Endothelial cell of umbilical vein (primary cell): ENCODE results near the gene CLEC5A. TPM values are rescaled to one million over a fixed set of nuclear protein-coding genes. Genes with fewer than 3 reads are reported as not detected.

ENCODE experiments used
- Bru-seq: library from RNA; stranded (reverse); fragments of 400-500 nt; gene quantifications from one replicate; lab custom pipeline; 2021; lab: Mats Ljungman, UMichigan
- BruChase-seq, 2 experiments: library from RNA; stranded (reverse); fragments of 400-500 nt; gene quantifications; one replicate each; lab custom pipeline; 2021; lab: Mats Ljungman, UMichigan
- BruUV-seq: library from RNA; stranded (reverse); fragments of 400-500 nt; replicated peaks from 2 replicates; lab custom pipeline; 2021; lab: Mats Ljungman, UMichigan
- CTCF ChIA-PET: fragments of 300-600, 350-600 bp; sonication (Branson Sonifier 250); formaldehyde crosslinking; loops from one replicate; lab custom pipeline; 2021; ENCODE audit warnings: antibody characterized with exemption, inconsistent platforms; lab: Charles Lee
- POLR2A ChIA-PET: fragments of 300-600, 350-600 bp; sonication (Branson Sonifier 250); formaldehyde crosslinking; loops from one replicate; lab custom pipeline; 2021; ENCODE audit warnings: antibody characterized with exemption, inconsistent platforms; lab: Charles Lee
- DNase-seq: peaks from one replicate; pipeline ENCODE4 v3.0.0-alpha.2; 2011; ENCODE audit warnings: low read depth, low spot score
- FAIRE-seq: peaks from 2 replicates; lab custom pipeline; 2011; peaks lifted over from hg19 to GRCh38; lab: Jason Lieb, UNC
- H2AFZ ChIP-seq: 2 replicates; pipeline ENCODE4 v1.6.0; 2012; ENCODE audit warnings: low read depth, low read length, control low read depth, inconsistent platforms
- H3K27ac ChIP-seq: 2 replicates; pipeline ENCODE4 v1.5.1; 2011; ENCODE audit warnings: low read depth, mild to moderate bottlenecking, control low read depth, low read length, moderate library complexity; ENCODE audit not compliant: insufficient read depth
- H3K27me3 ChIP-seq, 2 experiments: 2 replicates each; pipeline versions ENCODE4 v1.6.0 to v1.6.1; 2011; ENCODE audit warnings: low read length in 2 of 2, mixed read lengths in 1 of 2; ENCODE audit not compliant: control insufficient read depth in 2 of 2, insufficient read depth in 2 of 2
- H3K36me3 ChIP-seq, 2 experiments: 2 replicates in 1 of 2; 3 replicates in 1 of 2; pipeline ENCODE4 v1.5.1; 2011; ENCODE audit warnings: low read length in 2 of 2, mild to moderate bottlenecking in 1 of 2, moderate library complexity in 1 of 2; ENCODE audit not compliant: control insufficient read depth in 2 of 2, insufficient read depth in 2 of 2; ENCODE audit errors: extremely low read depth in 1 of 2
- H3K4me1 ChIP-seq: 3 replicates; pipeline ENCODE4 v1.5.1; 2011; ENCODE audit warnings: mild to moderate bottlenecking, low read length; ENCODE audit not compliant: control insufficient read depth, insufficient read depth; ENCODE audit errors: extremely low read depth
- H3K4me2 ChIP-seq: 2 replicates; pipeline ENCODE4 v1.6.1; 2011; ENCODE audit warnings: low read length, control low read depth, mixed read lengths; ENCODE audit not compliant: insufficient read depth
- H3K4me3 ChIP-seq, 3 experiments: fragments of 200-600 bp in 1 of 3; sonication (generic), shearing (Covaris generic) in 1 of 3; replicated peaks in 1 of 3; 2 replicates each; pipeline ENCODE4 v1.5.1; 2011 to 2016; ENCODE audit warnings: control low read depth in 3 of 3, low read length in 3 of 3, mild to moderate bottlenecking in 2 of 3, inconsistent platforms in 1 of 3, low read depth in 1 of 3, moderate library complexity in 1 of 3; ENCODE audit not compliant: insufficient read depth in 1 of 3
- H3K79me2 ChIP-seq: 2 replicates; pipeline ENCODE4 v1.6.0; 2012; ENCODE audit warnings: low read length, inconsistent platforms; ENCODE audit not compliant: control insufficient read depth, insufficient read depth
- H3K9ac ChIP-seq: replicated peaks from 2 replicates; pipeline ENCODE3; 2011; ENCODE audit warnings: low read length, control low read depth; ENCODE audit not compliant: insufficient read depth; ENCODE audit errors: extremely low read depth
- H3K9me1 ChIP-seq: replicated peaks from 3 replicates; pipeline ENCODE4 v1.6.0; 2011; ENCODE audit warnings: mild to moderate bottlenecking, low read length; ENCODE audit not compliant: control insufficient read depth, insufficient read depth; ENCODE audit errors: extremely low read depth
- H3K9me3 ChIP-seq: replicated peaks from 2 replicates; pipeline ENCODE4 v1.5.1; 2012; ENCODE audit warnings: low read length, inconsistent platforms; ENCODE audit not compliant: control insufficient read depth, insufficient read depth
- H4K20me1 ChIP-seq: replicated peaks from 2 replicates; pipeline ENCODE3; 2011; ENCODE audit warnings: mild to moderate bottlenecking, low read length; ENCODE audit not compliant: control insufficient read depth, insufficient read depth; ENCODE audit errors: extremely low read depth
- EZH2 ChIP-seq: IDR thresholded peaks from 2 replicates; pipeline ENCODE4 v1.6.1; 2012; ENCODE audit warnings: borderline replicate concordance, low read depth, mild to moderate bottlenecking, moderate library complexity, low read length, inconsistent platforms; ENCODE audit not compliant: severe bottlenecking
- FOS ChIP-seq: IDR thresholded peaks from 2 replicates; pipeline ENCODE4 v1.6.1; 2011; ENCODE audit warnings: mild to moderate bottlenecking, low read length, moderate library complexity, borderline replicate concordance; ENCODE audit not compliant: insufficient read depth
- GATA2 ChIP-seq: IDR thresholded peaks from 2 replicates; pipeline ENCODE4 v1.7.0; 2011; ENCODE audit warnings: low read depth, mild to moderate bottlenecking, moderate library complexity, mixed read lengths, low read length; ENCODE audit not compliant: insufficient read length, insufficient read depth
- JUN ChIP-seq: IDR thresholded peaks from 2 replicates; pipeline ENCODE4 v1.6.1; 2011; ENCODE audit warnings: borderline replicate concordance, low read depth; ENCODE audit not compliant: insufficient read length, insufficient read depth
- MAX ChIP-seq: IDR thresholded peaks from 2 replicates; pipeline ENCODE4 v1.6.1; 2011; ENCODE audit not compliant: insufficient read depth, insufficient read length
- MYC ChIP-seq: IDR thresholded peaks from one replicate; pipeline ENCODE4 v1.6.1; 2011; ENCODE audit warnings: mild to moderate bottlenecking, low read depth, low read length
- POLR2A ChIP-seq: IDR thresholded peaks from 2 replicates; pipeline ENCODE4 v1.6.1; 2012; ENCODE audit warnings: low read depth, mild to moderate bottlenecking, control low read depth, low read length
- POLR2AphosphoS5 ChIP-seq: IDR thresholded peaks from 2 replicates; pipeline ENCODE4 v1.6.1; 2012; ENCODE audit warnings: low read depth, mild to moderate bottlenecking, control low read depth, low read length, moderate library complexity; ENCODE audit not compliant: insufficient read depth
- dilution Hi-C: fragments of 300-500 bp; cut with MboI; formaldehyde crosslinking; loops from one replicate; pipeline ENCODE4 v1.15.0; 2019; ENCODE audit warnings: low sequenced_read_pairs; ENCODE audit not compliant: extremely low pct_ligation_motif_present
- intact Hi-C: fragments of 100-400 bp; cut with micrococcal nuclease; formaldehyde crosslinking; loops from one replicate; pipeline ENCODE4 v1.10.0; 2022
- long read RNA-seq: library from polyadenylated mRNA; stranded (forward); transcript quantifications from one replicate; pipeline ENCODE4 v2.0.0, GENCODE V29; 2021
- polyA minus RNA-seq, 3 experiments: library from RNA; depleted of rRNA, polyadenylated mRNA; stranded (reverse); fragments of >200 nt; gene quantifications; 1 replicate in 1 of 3; 2 replicates in 2 of 3; pipeline ENCODE4 v1.2.3, GENCODE V29; 2011
- polyA plus RNA-seq, 4 experiments: library from polyadenylated mRNA; depleted of rRNA in 3 of 4; stranded (reverse) in 3 of 4; unstranded in 1 of 4; fragments of >200 nt; gene quantifications; 2 replicates each; pipeline versions ENCODE4 v1.2.1 to v1.2.3, GENCODE V29; 2011 to 2012; ENCODE audit warnings: missing spikeins in 1 of 4
- total RNA-seq: library from RNA; stranded (reverse); gene quantifications from 2 replicates; pipeline ENCODE4 v1.2.3, GENCODE V29; 2021
- TF ChIP-seq, protein P1 (sequence below), 2 donors: IDR thresholded peaks; 1 replicate in 1 of 2; 2 replicates in 1 of 2; pipeline ENCODE4 v1.5.1; 2011; ENCODE audit warnings: low read length in 2 of 2, mild to moderate bottlenecking in 2 of 2, moderate library complexity in 2 of 2, control low read depth in 1 of 2, inconsistent platforms in 1 of 2, low read depth in 1 of 2; ENCODE audit not compliant: insufficient read depth in 1 of 2; ENCODE audit errors: extremely low read depth in 1 of 2

The CLEC5A gene
- total RNA-seq = not detected in 2 replicates
- polyA plus RNA-seq = not detected in 2 replicates
- not detected in 2 replicates for polyA plus RNA-seq (2011; cell fraction: cytosol; rRNA removed)
- not detected in 2 replicates for polyA plus RNA-seq (2011; cell fraction: nucleus; rRNA removed)
- polyA plus RNA-seq (2012) = not detected in 2 replicates
- polyA minus RNA-seq = not detected in 2 replicates
- polyA minus RNA-seq (2011; cell fraction: cytosol; rRNA and poly(A)+ RNA removed) = not detected
- not detected in 2 replicates for polyA minus RNA-seq (2011; cell fraction: nucleus; rRNA and poly(A)+ RNA removed)
- not detected for Bru-seq, nascent RNA
- BruChase-seq, experiment 1, labeled RNA remaining after a 6-hour chase = not detected
- BruChase-seq, experiment 2, labeled RNA remaining after a 2-hour chase = not detected
- long read RNA-seq = 0 reads

DNA sequence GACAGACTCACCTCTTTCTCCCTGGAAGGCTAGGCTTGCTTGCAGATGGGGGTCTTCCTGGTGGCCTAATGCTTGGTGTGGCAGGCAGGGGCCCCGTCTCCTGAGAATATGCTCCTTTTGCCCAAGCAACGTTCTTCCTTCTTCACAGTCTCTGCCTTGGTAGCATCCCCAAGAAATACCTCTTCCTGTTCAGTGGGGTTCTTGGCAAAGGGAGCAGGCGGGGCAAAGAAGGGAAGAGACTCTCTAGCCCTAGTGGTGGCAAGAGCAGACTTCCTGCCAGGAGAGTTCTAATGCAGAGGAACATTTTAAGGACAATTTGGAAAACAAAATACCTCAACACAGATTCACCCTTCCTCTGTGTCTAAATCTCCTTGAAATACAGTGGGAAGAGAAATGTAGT is at the start of gene CLEC5A:
Gene CLEC5A, minus strand, starts transcription at position 179 of the 400 bp plus-strand sequence. CDS start 682 bp downstream, outside the sequence.
- BruUV-seq = no TSS peak
- no peak for FAIRE-seq
- DNase-seq = no peak
- no peak within 1 kb of the TSS for H3K4me3 ChIP-seq
- H4K20me1 ChIP-seq = no peaks in the 10 kb centered on the region
- no peaks in the 10 kb centered on the region for H3K36me3 ChIP-seq
- no peak within 1 kb of the TSS for H3K27ac ChIP-seq
- H3K4me2 ChIP-seq = no peak within 1 kb of the TSS
- ChIA-PET POLR2A (no interaction called here), CTCF (no interaction called here)
- peaks cover 2% of the 10 kb centered on the region for H3K9me3 ChIP-seq
- H3K27me3 ChIP-seq = no peaks in the 10 kb centered on the region
- intact Hi-C loops = no loop called here
- no peak within 1 kb of the TSS for H3K9ac ChIP-seq
- H3K4me1 ChIP-seq = no peaks in the 10 kb centered on the region
- H3K79me2 ChIP-seq = no peaks in the 10 kb centered on the region
- TF ChIP-seq FOS (no peak), MYC (no peak), POLR2AphosphoS5 (no peak), POLR2A (no peak), JUN (no peak), GATA2 (no peak), MAX (no peak), EZH2 (no peak)
- TF ChIP-seq, protein P1, sequence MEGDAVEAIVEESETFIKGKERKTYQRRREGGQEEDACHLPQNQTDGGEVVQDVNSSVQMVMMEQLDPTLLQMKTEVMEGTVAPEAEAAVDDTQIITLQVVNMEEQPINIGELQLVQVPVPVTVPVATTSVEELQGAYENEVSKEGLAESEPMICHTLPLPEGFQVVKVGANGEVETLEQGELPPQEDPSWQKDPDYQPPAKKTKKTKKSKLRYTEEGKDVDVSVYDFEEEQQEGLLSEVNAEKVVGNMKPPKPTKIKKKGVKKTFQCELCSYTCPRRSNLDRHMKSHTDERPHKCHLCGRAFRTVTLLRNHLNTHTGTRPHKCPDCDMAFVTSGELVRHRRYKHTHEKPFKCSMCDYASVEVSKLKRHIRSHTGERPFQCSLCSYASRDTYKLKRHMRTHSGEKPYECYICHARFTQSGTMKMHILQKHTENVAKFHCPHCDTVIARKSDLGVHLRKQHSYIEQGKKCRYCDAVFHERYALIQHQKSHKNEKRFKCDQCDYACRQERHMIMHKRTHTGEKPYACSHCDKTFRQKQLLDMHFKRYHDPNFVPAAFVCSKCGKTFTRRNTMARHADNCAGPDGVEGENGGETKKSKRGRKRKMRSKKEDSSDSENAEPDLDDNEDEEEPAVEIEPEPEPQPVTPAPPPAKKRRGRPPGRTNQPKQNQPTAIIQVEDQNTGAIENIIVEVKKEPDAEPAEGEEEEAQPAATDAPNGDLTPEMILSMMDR (IDR thresholded peaks at IDR 0.05; ENCODE audit: extremely low read depth in 1 of 2, insufficient read depth in 1 of 2, low read depth in 1 of 2, low read length in 2 of 2) = no peak
- no peaks in the 10 kb centered on the region for H3K9me1 ChIP-seq
- H2AFZ ChIP-seq = no peak within 1 kb of the TSS
- dilution Hi-C loops = no loop called here
